ENCODE results near the gene MARK2.

DNA sequence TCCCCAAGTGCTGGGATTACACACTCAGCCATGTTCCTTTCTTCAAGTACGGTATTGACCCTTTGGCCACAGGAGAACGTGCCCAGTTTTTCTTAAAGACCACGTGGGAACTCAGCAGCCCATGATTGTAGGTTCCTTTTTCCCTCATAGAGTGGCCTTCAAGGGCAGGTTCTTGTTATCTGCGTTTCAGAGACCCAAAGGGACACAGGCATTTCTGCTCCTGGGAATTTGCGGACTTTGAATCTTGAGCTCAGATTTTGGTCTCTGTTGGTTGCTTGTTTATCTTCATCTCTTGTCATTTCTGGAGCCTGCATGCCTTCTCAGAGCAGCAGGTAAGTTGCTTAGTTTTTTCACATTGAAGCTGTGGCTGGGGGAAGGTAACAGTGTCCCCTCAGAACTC is 12.0 kb downstream of the MARK2 start:
- TF ChIP-seq, protein P1, sequence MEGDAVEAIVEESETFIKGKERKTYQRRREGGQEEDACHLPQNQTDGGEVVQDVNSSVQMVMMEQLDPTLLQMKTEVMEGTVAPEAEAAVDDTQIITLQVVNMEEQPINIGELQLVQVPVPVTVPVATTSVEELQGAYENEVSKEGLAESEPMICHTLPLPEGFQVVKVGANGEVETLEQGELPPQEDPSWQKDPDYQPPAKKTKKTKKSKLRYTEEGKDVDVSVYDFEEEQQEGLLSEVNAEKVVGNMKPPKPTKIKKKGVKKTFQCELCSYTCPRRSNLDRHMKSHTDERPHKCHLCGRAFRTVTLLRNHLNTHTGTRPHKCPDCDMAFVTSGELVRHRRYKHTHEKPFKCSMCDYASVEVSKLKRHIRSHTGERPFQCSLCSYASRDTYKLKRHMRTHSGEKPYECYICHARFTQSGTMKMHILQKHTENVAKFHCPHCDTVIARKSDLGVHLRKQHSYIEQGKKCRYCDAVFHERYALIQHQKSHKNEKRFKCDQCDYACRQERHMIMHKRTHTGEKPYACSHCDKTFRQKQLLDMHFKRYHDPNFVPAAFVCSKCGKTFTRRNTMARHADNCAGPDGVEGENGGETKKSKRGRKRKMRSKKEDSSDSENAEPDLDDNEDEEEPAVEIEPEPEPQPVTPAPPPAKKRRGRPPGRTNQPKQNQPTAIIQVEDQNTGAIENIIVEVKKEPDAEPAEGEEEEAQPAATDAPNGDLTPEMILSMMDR (IDR thresholded peaks at IDR 0.05) = no peak
- no peak for TF ChIP-seq POLR2A (IDR thresholded peaks at IDR 0.05)

Data from body of pancreas (tissue), 4 donors.